Mucosa of descending colon (tissue), 3 donors: Measurements from ENCODE around the gene SND1. TPM values are rescaled to one million over a fixed set of nuclear protein-coding genes. Genes with fewer than 3 reads are reported as not detected.

Experiments used
- ATAC-seq: fragments of 200-7000 bp; cut with Tn5 transposase; one replicate; pipeline ENCODE4 v1.9.1; 2020; ENCODE audit warnings: mild to moderate bottlenecking, moderate library complexity
- DNase-seq, 3 donors: peaks; one replicate each; pipeline ENCODE4 v3.0.0-alpha.2; 2020
- H3K36me3 ChIP-seq: fragments of 200-600 bp; one replicate; pipeline ENCODE4 v1.8.0; 2021; ENCODE audit warnings: low read depth, mild to moderate bottlenecking
- H3K4me1 ChIP-seq: fragments of 200-600 bp; one replicate; pipeline ENCODE4 v1.8.0; 2021; ENCODE audit warnings: low read depth, mild to moderate bottlenecking
- H3K4me3 ChIP-seq: fragments of 200-600 bp; one replicate; pipeline ENCODE4 v1.8.0; 2021; ENCODE audit warnings: mild to moderate bottlenecking
- H3K9me3 ChIP-seq: fragments of 200-600 bp; one replicate; pipeline ENCODE4 v1.8.0; 2021; ENCODE audit warnings: mild to moderate bottlenecking
- intact Hi-C, 2 donors: fragments of 100-400 bp; cut with DNase I in 1 of 2; cut with micrococcal nuclease in 1 of 2; formaldehyde crosslinking; loops; one replicate each; pipeline versions ENCODE4 v1.11.0 to v1.11.1; 2022; cut with DNase I, micrococcal nuclease
- total RNA-seq, 3 donors: library from RNA; stranded (reverse); fragmentation: NEBNext Ultra II Directional in 2 of 3; extraction: Animal tissue kit (Norgen Biotek cat#: 25700) in 2 of 3; gene quantifications; one replicate each; pipeline versions ENCODE4 v1.2.1 to v1.2.4, GENCODE V29; 2021 to 2023
- TF ChIP-seq, protein P1 (sequence below): fragments of 200-600 bp; IDR thresholded peaks from one replicate; pipeline ENCODE4 v1.8.0; 2022; ENCODE audit warnings: antibody characterized with exemption, mild to moderate bottlenecking
- donor health status: DM: no; HTN: no; CAD: no; lungs with moderate emphysema.
- donor health status: DM: no; HTN: no; CAD: no.
- donor health status: DM: no; HTN: yes; CAD: no.

SND1 gene
- total RNA-seq, 3 donors from 2014 or later, result 99.0 to 131 (median 106) TPM

DNA sequence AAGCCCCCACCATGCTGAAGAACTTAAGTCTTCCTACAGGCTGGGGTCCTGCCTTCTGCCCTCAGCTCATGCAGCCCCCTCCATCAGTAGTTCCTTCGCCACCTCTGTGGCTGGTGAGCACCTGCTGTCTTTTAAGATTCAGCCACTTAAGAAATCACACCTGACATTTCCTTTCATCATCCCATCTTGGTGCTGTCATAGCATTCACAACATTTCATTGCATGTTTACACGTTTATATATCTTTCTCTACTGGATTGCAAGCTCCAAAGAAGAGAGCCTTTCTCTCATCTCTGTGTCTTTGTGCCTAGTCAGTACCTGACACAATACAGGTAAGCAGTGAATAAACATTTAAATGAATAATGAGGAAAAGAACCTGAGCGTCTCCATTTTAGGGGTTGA lies 38.3 kb downstream of the SND1 start:
- no peak for ATAC-seq
- Histone ChIP-seq H3K4me1 (no peaks in the 10 kb centered on the region), H3K9me3 (no peaks in the 10 kb centered on the region), H3K4me3 (no peak overlapping the region), H3K36me3 (peaks cover 3% of the 10 kb centered on the region)
- no peak for DNase-seq
- intact Hi-C loops, result no loop called here
- TF ChIP-seq, protein P1, sequence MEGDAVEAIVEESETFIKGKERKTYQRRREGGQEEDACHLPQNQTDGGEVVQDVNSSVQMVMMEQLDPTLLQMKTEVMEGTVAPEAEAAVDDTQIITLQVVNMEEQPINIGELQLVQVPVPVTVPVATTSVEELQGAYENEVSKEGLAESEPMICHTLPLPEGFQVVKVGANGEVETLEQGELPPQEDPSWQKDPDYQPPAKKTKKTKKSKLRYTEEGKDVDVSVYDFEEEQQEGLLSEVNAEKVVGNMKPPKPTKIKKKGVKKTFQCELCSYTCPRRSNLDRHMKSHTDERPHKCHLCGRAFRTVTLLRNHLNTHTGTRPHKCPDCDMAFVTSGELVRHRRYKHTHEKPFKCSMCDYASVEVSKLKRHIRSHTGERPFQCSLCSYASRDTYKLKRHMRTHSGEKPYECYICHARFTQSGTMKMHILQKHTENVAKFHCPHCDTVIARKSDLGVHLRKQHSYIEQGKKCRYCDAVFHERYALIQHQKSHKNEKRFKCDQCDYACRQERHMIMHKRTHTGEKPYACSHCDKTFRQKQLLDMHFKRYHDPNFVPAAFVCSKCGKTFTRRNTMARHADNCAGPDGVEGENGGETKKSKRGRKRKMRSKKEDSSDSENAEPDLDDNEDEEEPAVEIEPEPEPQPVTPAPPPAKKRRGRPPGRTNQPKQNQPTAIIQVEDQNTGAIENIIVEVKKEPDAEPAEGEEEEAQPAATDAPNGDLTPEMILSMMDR, result no peak

- intact Hi-C loops, result no loop called here
- H3K9me3 ChIP-seq, result no peaks in the 10 kb centered on the region
- H3K4me3 ChIP-seq, result no peak overlapping the region
- DNase-seq, result no peak
- H3K4me1 ChIP-seq, result no peaks in the 10 kb centered on the region
- TF ChIP-seq, protein P1, result no peak
- H3K36me3 ChIP-seq, result peaks cover 3% of the 10 kb centered on the region
- ATAC-seq, result no peak
Measured at GRCh38 chr7:127690806-127691205, 38.8 kb downstream of the SND1 start.

DNA sequence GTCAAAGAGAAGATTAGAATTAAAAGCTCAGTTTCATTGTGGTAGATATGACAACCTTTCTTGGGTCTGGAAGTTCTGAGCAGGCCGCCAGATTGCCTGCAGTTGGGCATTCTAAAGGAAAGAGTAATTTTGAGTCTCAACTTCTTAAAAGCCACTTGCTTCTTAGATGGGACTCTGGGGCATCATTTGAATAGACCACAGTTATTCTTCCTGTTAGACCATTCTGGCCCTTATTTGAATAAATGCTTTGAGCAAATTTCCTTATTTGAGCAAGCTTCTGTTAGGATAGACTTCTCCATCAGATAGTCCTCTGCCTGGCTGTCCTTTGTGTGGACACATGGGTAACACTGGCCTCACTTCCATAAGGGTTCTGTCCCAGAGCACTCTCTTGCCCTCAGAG lies 40.2 kb downstream of the SND1 start:
- peaks cover 3% of the 10 kb centered on the region for H3K36me3 ChIP-seq
- H3K4me1 ChIP-seq, result no peaks in the 10 kb centered on the region
- ATAC-seq (no peak), DNase-seq (no peak)
- intact Hi-C loops, result no loop called here
- H3K9me3 ChIP-seq, result no peaks in the 10 kb centered on the region
- no peak overlapping the region for H3K4me3 ChIP-seq
- TF ChIP-seq, protein P1, result no peak

DNA sequence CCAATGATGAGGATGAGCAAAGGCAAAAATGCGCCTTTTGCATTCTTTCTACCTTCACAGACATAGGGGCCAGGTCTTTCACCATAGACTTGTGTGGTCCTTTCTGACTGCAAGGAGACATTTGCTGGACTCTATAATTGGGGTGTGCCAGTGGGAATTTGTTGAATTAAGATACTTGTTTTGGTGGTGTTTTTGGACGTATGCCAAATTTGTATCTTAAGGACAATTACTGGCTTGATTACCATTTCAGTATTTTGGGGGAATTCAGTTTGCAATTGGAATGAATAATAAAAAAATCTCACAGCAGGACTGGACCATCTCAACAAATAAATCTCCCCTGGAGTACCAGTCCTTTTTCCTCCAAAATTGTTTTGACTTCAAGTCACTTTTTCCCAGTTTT lies 47.9 kb downstream of the SND1 start:
- intact Hi-C loops, result no loop called here
- H3K36me3 ChIP-seq, result no peaks in the 10 kb centered on the region
- ATAC-seq, result no peak

DNA sequence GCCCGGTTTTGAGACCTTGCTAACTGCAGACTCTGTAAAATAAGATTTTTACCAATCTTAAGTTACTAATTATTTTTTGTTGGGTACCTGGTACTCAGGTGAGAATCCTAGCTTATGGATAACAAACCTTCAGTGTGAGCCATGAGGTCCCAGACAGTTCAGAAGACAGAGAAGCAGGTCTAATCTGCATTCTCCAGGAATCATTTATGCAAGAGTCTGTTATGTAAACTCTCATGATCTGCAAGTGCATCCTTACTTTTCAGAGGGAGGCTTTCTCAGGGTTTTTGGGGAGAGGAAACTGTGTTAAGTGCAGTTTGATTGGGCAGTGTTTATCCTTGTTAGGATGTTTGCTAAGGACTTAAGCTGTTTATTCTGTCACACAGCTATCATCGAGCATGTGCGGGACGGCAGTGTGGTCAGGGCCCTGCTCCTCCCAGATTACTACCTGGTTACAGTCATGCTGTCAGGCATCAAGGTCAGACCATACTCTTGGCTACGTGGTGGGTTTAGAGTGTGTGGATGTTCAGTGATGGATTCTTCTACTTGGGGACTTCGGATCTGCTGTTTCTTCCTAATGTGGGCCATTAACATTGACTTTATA lies 50.2 kb downstream of the SND1 start:
- no peak for DNase-seq
- Histone ChIP-seq H3K4me3 (no peak overlapping the region), H3K36me3 (no peaks in the 10 kb centered on the region), H3K9me3 (no peaks in the 10 kb centered on the region), H3K4me1 (peaks cover 5% of the 10 kb centered on the region)
- no peak for ATAC-seq
- intact Hi-C loops, result no loop called here
- TF ChIP-seq, protein P1, result no peak

More for the DNA sequence above, 47.9 kb downstream of the SND1 start:
- Histone ChIP-seq H3K4me3 (no peak overlapping the region), H3K9me3 (no peaks in the 10 kb centered on the region), H3K4me1 (peaks cover 5% of the 10 kb centered on the region)
- DNase-seq, result no peak
- TF ChIP-seq, protein P1, result no peak

DNA sequence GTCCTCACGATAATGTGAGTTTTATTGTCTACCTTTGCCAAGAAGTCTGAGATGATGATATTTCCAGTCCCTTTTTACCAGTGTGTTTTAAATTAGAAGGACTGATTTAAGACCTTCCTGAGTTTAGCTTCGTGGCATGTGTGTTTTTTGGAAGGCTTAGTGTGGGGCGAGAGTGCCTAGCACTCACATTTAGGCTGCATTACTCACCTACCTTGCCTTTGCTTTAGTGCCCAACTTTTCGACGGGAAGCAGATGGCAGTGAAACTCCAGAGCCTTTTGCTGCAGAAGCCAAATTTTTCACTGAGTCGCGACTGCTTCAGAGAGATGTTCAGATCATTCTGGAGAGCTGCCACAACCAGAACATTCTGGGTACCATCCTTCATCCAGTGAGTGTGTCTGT lies 50.9 kb downstream of the SND1 start:
- DNase-seq (no peak), ATAC-seq (no peak)
- Histone ChIP-seq H3K9me3 (no peaks in the 10 kb centered on the region), H3K4me3 (no peak overlapping the region), H3K4me1 (peaks cover 5% of the 10 kb centered on the region), H3K36me3 (no peaks in the 10 kb centered on the region)
- intact Hi-C loops, result no loop called here
- TF ChIP-seq, protein P1, result no peak
